GM18861 (cell line): Measurements from ENCODE around the gene FSTL3.
"Not testable (repeated sequence)": the region's sequence is repeated elsewhere in the genome, so short reads cannot be mapped to it uniquely, and the experiment has no call there.

Experiments
- ATAC-seq: cut with Tn5 transposase; IDR thresholded peaks from one replicate; pipeline ENCODE4 v1.9.1; 2021; ENCODE audit not compliant: unreplicated experiment

Gene FSTL3

DNA sequence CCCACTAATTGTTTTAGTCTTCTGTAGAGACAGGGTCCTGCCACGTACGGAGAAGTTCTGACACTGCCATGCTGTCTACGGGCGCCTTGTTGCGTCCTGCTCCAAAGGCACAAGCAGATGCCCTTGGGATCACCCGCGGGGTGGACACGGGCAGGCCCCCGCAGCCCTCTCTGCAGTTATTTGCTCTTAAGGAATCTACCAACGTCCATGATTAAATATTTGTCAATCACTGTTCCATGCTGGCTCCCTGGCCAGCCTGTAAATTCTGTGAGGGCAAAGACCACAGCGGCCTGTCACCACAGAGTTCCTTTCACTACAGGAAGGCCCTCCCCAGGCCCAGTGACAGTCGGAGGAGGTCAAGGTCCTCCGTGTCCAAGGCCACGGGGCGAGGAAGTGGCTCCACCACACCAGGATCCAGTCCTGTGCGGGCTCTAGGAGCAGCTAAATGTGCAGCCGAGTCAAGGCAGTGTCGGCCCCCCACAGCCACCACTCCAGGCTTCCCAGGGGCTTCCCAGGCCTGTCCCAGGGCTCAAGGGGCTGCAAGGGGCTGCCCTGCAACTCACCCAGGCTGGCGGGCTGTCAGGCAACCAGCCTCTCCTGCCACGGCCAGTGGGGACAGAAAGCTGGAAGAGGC is 15.3 kb upstream of the FSTL3 start:
- ATAC-seq: no peak

DNA sequence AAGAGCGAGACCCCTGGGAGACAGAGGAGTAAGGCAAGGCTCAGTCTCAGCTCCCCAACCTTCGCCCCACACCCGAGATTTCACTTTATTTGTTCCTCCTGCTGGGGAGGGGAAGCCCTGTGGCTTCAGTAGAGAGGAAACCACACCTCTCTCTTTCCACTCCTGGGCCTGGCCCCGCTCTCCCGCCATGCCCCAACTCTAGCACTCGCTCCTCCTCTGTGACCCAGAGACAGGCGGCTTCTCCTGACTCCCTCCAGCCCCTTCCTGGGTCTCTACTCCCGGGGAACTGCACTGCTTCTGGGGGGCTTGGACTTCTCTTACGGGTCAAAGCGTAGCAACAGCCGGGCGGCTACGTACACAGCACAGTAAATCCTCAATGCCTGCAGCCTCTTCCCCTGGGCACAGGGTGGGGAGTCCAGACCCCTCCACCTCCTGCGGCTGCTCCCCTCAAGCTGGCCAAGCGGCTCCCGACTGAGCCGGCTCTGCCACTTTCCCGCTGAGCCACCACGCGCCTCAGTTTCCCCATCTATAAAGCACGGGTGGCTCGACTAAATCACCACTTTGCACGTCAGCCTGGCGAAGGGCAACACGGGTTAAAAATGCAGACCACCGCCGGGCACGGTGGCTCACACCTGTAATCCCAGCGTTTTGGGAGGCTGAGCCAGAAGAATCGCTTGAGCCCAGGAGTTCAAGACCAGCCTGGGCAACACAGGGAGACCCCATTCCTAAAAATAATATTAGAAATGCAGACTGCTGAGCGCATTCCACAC is 14.6 kb upstream of the FSTL3 start:
- ATAC-seq: no peak

DNA sequence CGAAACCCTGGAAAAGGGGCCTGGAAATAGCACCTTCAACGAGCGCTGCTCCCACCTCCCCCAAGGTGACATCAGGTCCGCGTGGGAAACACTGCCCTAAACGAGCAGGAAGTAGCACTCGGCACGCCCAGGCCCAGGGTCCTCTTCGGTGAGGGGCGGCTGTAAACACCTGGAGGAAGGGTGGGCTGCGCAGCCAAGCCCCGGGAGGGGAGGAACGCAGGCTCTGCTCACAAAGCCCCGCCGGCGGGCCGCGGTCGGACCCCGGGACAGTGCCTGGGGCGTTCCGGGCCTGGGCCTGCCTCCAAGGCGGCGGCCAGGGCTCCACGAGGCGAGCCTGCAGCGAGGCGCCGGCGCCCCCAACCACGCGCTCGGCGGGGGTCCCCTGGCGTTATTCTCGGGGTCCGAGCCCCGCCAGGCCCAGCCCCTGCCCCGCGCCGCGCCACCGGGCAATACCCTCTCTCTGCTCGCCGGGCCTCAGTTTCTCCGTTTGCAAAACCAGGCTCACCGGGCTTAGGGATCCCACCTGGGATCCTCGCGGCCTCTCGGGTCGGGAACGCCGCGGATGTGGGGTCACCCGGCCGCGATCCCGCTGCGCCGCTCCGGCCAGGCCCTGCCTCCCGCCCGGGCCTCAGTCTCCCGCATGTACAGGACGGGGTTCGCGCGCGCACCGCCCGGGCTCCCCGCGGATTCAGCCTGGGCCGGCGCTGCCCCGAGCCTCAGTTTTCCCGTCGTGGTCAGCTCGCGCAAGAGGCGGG is 13.8 kb upstream of the FSTL3 start:
- ATAC-seq: peak; percentile 5

DNA sequence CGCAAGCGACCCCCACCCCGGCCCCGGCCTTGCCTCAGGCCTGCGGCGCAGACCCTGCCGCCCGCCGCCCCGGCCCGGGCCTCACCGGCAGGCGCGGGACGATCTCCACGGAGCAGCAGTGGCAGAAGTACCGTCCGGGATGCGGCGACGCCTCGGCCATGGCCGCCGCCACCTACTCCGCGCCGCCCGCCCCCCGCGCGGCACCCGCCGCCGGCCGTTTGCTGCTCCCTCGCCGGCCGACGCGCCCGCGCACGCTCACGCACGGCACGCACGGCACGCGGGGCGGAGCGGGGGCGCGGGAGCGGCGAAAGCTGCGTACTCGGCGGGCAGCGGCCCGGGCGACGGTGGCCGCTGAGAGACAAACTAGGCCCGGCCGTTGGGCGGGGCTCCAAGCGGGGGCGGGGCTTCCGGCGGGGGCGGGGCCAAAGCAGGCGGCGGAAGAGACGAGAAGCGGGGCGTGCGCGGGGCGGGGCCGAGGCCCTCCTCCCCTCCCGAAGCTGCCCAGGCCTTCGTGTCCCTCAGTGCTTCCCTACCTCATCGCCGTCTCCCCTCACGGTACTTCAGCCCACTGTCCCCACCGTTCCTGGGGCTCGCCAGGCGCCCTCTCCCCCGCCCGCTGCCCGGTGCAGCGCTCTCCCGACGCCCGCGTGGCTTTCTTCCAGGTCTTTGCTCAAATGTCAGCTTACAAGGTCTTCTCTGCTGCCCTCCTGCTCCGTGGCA is 13.1 kb upstream of the FSTL3 start, which contains the start of gene RNF126:
Gene RNF126, minus strand, starts transcription at position 253 of the 720 bp plus-strand sequence. Its CDS starts 93 bp downstream, at position 160.
- peak; percentile 47 for ATAC-seq

DNA sequence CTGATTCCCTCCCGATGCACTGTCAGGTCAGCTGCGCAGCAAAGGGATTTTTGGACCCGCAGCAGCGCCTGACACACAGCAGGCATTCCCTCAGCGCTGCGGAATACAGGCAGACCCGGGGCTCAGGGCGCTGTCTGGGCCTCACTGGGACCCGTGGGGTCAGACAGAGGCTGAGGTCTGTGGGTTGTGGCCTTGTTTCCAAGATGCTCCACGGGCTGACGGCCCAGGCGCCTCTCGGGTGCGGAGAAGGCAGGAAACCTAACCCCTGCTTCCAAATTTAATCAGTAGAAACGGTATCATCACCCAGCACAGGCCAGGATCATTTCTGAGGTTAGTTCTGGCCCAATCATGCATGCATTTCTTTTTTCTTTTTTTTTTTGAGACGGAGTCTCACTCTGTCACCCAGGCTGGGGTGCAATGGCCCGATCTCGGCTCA is 12.5 kb upstream of the FSTL3 start:
- ATAC-seq: no peak

DNA sequence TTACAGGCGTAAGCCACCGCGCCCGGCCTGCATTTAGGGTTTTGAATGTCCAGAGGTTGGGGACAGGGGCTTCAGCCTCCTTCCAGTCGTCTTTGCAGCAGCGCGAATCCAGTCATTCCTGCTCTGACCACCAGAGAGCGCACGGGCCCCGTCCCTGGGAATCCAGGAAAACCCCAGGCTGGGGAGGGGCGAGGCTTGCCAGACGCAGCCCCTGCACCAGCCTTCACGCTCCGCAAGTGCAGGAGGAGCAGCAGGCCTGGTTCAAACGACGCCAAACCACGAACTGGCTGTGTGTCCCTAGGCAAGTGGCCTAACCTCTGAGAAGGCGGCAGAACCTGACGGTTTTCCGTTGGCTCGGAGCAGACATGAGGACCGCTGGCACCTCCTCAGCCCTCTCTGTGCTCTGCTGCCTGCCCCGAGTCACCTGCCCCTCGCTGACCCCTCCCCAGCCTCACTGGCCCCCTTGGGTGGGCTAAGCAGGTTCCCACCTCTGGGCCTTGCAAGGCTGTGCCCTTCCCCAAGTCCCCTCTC is 11.2 kb upstream of the FSTL3 start:
- ATAC-seq: no peak

DNA sequence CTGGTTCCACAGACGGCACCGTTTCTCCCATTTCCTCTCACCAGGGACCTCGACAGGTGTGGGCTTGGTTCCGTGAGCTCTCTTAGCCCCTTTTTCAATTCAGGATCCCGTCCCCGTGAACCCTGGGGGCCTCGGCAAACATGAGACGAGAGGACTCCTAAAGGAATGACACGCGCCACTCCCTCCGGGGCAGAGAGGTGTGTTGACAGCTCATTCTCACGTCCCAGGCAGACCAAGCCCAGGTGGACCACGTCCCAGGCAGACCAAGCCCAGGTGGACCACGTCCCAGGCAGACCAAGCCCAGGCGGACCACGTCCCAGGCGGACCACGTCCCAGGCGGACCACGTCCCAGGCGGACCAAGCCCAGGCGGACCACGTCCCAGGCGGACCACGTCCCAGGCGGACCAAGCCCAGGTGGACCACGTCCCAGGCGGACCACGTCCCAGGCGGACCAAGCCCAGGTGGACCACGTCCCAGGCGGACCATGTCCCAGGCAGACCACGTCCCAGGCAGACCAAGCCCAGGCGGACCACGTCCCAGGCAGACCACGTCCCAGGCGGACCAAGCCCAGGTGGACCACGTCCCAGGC is 9.1 kb upstream of the FSTL3 start:
- ATAC-seq: not testable (repeated sequence)

DNA sequence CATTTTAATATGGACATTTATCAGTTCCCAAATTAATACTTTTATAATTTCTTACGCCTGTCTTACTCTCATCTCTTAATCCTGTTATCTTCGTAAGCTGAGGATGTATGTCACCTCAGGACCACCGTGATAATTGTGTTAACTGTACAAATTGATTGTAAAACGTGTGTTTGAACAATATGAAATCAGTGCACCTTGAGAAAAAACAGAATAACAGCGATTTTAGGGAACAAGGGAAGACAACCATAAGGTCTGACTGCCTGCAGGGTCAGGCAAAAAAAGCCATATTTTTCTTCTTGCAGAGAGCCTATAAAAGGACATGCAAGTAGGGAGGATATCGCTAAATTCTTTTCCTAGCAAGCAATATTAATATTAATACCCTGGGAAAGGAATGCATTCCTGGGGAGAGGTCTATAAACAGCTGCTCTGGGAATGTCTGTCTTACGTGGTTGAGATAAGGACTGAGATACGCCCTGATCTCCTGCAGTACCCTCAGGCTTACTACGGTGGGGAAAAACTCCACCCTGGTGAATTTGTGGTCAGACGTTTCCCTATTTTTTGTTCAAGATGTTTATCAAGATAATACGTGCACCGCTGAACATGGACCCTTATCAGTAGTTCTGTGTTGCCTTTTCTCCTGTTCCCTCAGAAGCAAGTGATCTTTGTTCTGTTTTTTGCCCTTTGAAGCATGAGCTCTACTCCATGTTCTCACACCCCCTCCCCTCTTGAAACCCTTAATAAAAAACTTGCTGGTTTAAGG is 7.3 kb upstream of the FSTL3 start:
- not testable (repeated sequence) for ATAC-seq

DNA sequence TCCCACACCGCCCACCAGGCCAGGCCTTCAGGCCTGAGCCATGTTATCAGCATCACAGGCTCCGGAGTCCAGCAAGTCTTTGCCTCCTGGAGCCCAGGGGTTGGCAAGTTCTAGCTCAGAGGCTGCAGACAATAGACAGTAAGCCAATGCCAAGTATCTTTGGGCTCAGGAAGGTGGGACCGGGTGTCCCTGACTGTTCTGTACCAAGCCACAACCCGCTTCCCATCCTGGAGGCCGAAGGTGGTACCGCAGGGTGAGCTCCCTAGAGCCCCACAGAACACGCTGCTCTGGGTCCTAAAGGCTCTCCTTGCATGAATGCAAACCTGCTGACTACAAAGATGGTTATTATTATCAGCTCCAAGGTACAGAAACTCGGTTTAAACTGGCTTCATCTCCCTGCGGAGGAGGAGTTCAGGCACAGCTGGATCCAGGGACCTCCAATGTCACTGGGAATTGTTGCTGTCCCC is 5.5 kb upstream of the FSTL3 start:
- ATAC-seq: no peak

DNA sequence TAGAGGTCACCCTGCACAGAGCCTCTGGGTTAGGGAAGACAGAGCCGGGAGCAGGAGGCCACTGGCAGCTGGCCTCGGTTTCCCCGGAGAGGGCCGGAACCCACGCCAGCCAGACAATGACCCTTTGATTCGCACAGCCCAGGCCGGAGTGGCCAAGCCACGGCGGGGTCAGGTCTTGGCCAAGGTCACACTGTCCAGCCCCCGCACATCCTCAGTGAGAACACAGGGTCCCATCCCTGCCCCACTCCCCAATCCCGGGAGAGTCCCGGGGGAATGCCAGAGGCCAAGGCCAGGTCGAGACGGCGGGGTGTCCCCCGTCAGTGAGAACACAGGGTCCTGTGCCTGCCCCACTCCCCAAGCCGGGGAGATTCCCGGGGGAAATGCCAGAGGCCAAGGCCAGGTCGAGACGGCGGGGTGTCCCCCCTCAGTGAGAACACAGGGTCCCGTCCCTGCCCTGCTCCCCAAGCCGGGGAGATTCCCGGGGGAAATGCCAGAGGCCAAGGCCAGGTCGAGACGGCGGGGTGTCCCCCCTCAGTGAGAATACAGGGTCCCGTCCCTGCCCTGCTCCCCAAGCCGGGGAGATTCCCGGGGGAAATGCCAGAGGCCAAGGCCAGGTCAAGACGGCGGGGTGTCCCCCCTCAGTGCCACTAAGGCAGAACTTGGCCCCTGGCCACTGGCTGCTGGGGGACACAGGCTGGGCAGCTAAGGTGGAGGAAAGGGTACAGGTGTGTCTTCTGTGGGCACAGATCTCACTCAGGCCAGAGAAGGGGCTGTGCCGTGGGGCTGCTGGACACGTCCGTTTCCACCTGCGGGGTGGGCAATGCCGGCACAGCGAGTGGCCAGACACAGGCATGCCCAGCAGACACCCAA is 1.7 kb upstream of the FSTL3 start:
- ATAC-seq: no peak

DNA sequence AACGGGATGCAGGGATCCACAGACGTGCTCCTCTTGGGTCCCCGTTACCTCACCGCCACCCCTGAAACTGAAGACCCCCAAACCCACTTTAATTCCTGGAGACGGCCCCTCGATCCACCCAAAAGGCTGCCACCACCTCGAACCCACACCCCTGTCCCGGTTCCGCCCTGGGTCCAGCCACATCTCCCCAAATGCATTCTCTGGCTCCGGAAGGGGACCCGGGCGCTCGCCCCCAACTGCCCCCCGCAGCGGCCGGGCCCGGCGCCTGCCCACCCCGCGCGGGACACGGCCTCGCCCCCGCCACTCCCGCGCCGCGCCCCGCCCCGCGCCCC is 219 bp upstream of the FSTL3 start:
- ATAC-seq: no peak

DNA sequence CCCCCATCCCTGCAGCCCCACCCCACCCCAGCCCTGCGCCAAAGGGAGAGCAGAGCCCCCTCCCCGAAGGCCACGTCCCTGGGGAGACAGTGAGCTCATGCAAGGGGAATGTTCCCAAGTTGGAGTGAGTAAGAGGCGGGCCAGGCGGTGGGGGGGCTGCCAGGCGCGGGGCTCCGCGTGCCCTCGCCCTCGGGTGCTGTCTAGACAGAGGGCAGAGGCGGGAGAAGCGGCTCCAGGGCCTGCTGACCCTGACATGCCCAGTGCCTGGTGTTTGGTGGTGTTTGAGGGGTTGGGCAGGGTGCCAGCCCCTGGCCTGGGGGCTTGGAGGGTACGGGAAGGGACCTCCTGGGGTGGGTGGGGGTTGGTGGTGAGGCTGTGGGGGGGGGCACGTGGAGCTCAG is 1.0 kb downstream of the FSTL3 start:
- ATAC-seq: no peak

DNA sequence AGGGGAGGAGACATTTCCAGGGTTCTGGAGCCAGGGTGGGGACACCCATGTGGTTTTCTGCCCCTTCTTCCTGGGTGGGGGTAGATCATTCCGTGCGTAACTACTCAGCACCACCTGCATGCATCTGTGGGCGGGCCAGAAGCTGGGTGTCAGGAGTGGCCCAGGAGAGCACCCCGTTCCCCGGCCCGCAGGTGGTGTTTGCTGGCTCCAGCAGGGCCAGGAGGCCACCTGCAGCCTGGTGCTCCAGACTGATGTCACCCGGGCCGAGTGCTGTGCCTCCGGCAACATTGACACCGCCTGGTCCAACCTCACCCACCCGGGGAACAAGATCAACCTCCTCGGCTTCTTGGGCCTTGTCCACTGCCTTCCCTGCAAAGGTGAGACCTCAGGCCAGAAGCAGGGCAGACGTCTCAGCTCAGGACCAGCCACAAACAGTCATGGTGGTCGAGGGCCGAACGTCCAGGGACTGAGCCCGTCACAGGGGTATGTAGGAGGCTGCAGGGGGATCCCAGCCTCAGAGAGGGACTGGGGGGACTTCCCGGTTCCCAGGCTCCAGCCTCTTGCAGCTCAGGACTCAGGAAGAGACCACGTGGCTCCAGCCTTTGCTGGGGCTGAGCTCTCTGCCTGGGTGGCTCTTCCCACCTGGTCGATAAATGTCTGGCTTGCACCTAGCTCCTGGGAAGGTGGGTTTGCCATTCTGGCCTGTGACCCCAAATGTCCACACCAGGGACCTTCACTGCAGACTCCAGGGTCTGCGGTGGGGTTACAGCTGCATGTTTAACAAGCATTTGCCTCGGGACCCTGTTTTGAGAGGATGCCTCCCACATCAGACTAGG is 1.6 kb downstream of the FSTL3 start:
- ATAC-seq: no peak

DNA sequence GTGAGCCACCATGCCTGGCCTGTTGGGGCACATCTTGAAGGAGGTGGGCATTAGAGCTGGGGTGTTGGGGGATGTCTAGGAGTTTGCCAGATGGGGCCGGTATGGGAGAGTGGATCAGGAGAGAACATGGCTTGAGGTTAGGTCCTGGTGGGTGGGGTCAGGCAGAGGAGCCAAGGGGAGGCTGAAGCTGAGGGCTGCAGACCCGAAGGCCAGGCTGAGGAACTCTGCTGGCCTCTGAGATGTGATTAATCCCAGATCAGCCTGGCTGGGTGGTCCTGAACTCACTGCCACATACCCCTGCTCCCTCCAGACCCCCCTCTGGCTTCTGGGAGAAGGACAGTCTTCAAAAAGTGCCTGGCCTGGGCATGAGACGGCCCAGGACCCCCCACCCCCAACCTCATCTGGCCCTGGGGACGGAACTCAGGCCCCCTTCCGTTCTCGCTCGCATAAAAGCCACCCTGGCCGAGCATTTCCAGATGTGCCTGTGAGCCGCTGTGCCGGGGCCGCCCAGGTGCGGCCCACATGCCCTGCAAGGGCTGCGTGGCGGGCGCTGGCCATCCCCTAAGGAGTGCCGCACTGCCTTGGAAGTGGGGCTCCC is 2.7 kb downstream of the FSTL3 start:
- ATAC-seq: no peak

DNA sequence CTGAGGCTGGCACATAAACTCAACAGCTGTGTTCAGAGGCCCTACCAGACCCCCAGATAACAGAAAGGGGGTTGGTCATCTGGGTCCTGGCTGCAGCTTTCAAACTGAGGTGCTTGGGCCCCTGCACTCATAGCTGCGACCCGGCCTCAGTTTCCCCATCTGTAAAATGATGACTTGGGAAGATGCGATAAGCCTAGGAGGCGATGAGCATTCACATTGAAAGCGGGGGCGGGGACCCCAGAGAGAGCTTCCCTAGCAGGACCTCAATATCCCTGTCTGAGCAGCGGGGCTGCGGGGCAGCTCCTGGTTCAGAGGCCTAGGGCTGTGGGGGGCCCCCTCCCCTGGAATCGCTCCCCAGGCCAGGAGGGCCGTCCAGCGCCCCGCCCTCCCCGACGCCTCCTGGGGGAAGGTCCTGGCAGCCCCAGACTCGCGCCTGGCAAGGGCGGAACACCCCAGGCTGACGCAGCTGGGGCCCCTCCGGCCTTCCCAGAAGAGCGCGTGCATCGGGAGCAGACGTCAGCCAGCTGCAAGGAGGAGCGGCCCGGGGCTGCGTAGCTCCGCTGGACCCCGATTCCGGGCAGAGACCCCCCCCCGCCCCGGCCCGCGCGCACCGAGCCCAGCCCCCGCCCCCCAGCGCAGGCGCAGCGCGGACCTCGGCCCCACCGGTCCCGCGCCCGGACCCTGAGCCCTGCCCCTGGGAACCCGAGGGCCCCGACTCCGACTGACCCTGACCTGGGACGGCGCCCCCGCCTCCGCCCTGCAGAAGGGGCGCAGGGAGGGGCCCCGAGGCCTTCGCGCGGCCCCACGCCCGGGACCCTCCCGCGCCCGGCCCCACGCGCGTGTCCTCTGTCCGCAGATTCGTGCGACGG is 3.5 kb downstream of the FSTL3 start:
- ATAC-seq: peak; percentile 20

DNA sequence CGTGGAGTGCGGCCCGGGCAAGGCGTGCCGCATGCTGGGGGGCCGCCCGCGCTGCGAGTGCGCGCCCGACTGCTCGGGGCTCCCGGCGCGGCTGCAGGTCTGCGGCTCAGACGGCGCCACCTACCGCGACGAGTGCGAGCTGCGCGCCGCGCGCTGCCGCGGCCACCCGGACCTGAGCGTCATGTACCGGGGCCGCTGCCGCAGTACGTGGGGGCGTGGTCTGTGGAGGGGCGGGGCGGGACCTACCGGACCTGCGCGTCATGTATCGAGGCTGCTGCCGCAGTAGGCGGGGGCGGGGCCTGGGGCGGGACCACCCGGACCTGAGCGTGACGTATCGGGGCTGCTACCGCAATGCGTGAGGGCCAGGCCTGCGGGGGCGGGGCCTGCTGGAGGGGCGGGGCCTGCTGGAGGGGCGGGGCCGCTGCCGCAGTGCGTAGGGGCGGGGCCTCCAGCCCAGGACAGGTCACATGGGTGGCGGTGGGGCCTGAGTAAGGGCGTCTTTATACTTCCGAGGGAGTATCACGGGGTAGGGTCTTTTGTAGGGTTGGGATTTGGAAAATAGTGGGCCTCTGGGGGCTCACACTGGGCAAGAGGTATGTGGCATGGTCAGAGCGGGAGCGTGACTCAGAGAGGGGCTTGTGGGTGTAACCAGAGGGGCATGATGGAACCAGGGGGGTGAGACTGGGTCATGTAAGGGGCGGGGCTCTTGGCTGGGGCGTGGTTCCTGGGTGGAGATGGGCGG is 4.3 kb downstream of the FSTL3 start:
- ATAC-seq: peak; percentile 63
